HepG2 (cell line): ENCODE measurements around the gene KCTD16. TPM values are rescaled to one million over a fixed set of nuclear protein-coding genes. Genes with fewer than 3 reads are reported as not detected.

Experiments
- ATAC-seq: fragments of 200-7000 bp; cut with Tn5 transposase; 3 replicates; pipeline ENCODE4 v1.9.1; 2020; ENCODE audit warnings: mild to moderate bottlenecking, moderate library complexity
- BruUV-seq: library from RNA; stranded (reverse); fragments of 400-500 nt; replicated peaks from 2 replicates; lab custom pipeline; 2021; lab: Mats Ljungman, UMichigan
- CTCF ChIA-PET: fragments of 300-600 bp; formaldehyde crosslinking; extraction: SDS; loops from one replicate; lab custom pipeline; 2021; ENCODE audit warnings: low total read pairs, inconsistent platforms, low intra/inter-chr PET ratio; lab: Yijun Ruan, JAX
- POLR2A ChIA-PET: fragments of 350-600 bp; sonication (Branson Sonifier 250); formaldehyde crosslinking; loops from one replicate; lab custom pipeline; 2020; ENCODE audit warnings: antibody characterized with exemption, inconsistent platforms; lab: Yijun Ruan, JAX
- DNase-seq: peaks from one replicate; pipeline ENCODE4 v3.0.0-alpha.2; 2015; ENCODE audit warnings: low spot score
- FAIRE-seq: peaks from 3 replicates; lab custom pipeline; 2011; peaks lifted over from hg19 to GRCh38; lab: Jason Lieb, UNC
- H2AFZ ChIP-seq: one replicate; pipeline ENCODE4 v1.6.1; 2011; ENCODE audit warnings: low read length, inconsistent platforms
- H3K27ac ChIP-seq: fragments of 300-600 bp; 3 replicates; pipeline ENCODE4 v1.8.0; 2011; ENCODE audit warnings: mixed run types, mild to moderate bottlenecking, mixed read lengths, low read length, inconsistent platforms; ENCODE audit not compliant: insufficient read depth; ENCODE audit errors: extremely low read length
- H3K27me3 ChIP-seq, 2 experiments: fragments of 200-600 bp in 1 of 2; 2 replicates in 1 of 2; 3 replicates in 1 of 2; pipeline versions ENCODE4 v1.6.0 to v1.8.0; 2011; ENCODE audit warnings: low read length in 2 of 2, mild to moderate bottlenecking in 2 of 2, moderate library complexity in 2 of 2, inconsistent platforms in 1 of 2; ENCODE audit not compliant: insufficient read depth in 2 of 2, control insufficient read depth in 1 of 2
- H3K36me3 ChIP-seq, 2 experiments: fragments of 200-600 bp in 1 of 2; replicated peaks in 1 of 2; 2 replicates in 1 of 2; 3 replicates in 1 of 2; pipeline versions ENCODE4 v1.5.1 to v1.8.0; 2011; ENCODE audit warnings: low read length in 2 of 2, inconsistent platforms in 1 of 2; ENCODE audit not compliant: insufficient read depth in 2 of 2, control insufficient read depth in 1 of 2
- H3K4me1 ChIP-seq: 2 replicates; pipeline ENCODE4 v1.5.1; 2012; ENCODE audit warnings: low read length, inconsistent platforms; ENCODE audit not compliant: insufficient read depth
- H3K4me2 ChIP-seq: 2 replicates; pipeline ENCODE4 v1.6.0; 2011; ENCODE audit warnings: low read depth, low read length, inconsistent platforms
- H3K4me3 ChIP-seq, 3 experiments: fragments of 200-600 bp in 1 of 3; sonication (generic), shearing (Covaris generic) in 1 of 3; replicated peaks in 1 of 3; 2 replicates each; pipeline ENCODE4 v1.5.1; 2011 to 2016; ENCODE audit warnings: low read length in 3 of 3, inconsistent platforms in 2 of 3, low read depth in 2 of 3, mild to moderate bottlenecking in 2 of 3, control low read depth in 1 of 3, mixed read lengths in 1 of 3; ENCODE audit not compliant: insufficient read depth in 1 of 3
- H3K79me2 ChIP-seq: one replicate; pipeline ENCODE4 v1.6.1; 2011; ENCODE audit warnings: low read length, inconsistent platforms; ENCODE audit not compliant: insufficient read depth
- H3K9ac ChIP-seq: 2 replicates; pipeline ENCODE4 v1.6.0; 2011; ENCODE audit warnings: mild to moderate bottlenecking, low read depth, low read length, inconsistent platforms; ENCODE audit not compliant: insufficient read depth
- H3K9me3 ChIP-seq: 2 replicates; pipeline ENCODE4 v1.5.1; 2012; ENCODE audit warnings: mild to moderate bottlenecking, low read length
- H4K20me1 ChIP-seq: 2 replicates; pipeline ENCODE4 v1.6.0; 2011; ENCODE audit warnings: inconsistent platforms, mild to moderate bottlenecking, low read length, moderate library complexity; ENCODE audit not compliant: insufficient read depth
- CEBPB ChIP-seq: IDR thresholded peaks from 2 replicates; pipeline ENCODE4 v1.6.1; 2011; ENCODE audit warnings: low read depth, low read length, improper control_type of control experiment, borderline replicate concordance
- CREBL2 ChIP-seq: sonication (generic); formaldehyde crosslinking; IDR thresholded peaks from 2 replicates; pipeline ENCODE4 v1.8.1; 2023; ENCODE audit warnings: missing genetic modification reagents, mild to moderate bottlenecking, borderline replicate concordance
- FOXO1 ChIP-seq: sonication (generic); formaldehyde crosslinking; IDR thresholded peaks from 2 replicates; pipeline ENCODE4 v1.4.0; 2020; ENCODE audit warnings: missing genetic modification reagents
- GMEB1 ChIP-seq: sonication (generic); formaldehyde crosslinking; IDR thresholded peaks from 2 replicates; pipeline ENCODE4 v1.5.1; 2020; ENCODE audit warnings: missing genetic modification reagents, mild to moderate bottlenecking, borderline replicate concordance
- ISL2 ChIP-seq: sonication (generic); formaldehyde crosslinking; IDR thresholded peaks from 2 replicates; pipeline ENCODE4 v1.5.0; 2020; ENCODE audit warnings: missing genetic modification reagents
- POLR2AphosphoS5 ChIP-seq: IDR thresholded peaks from 2 replicates; pipeline ENCODE4 v1.6.1; 2012; ENCODE audit warnings: low read depth, low read length
- SIX4 ChIP-seq: sonication (generic); formaldehyde crosslinking; IDR thresholded peaks from 2 replicates; pipeline ENCODE4 v1.4.0; 2020; ENCODE audit warnings: missing genetic modification reagents
- TFE3 ChIP-seq: IDR thresholded peaks from 2 replicates; pipeline ENCODE4 v1.6.1; 2016
- ZBTB3 ChIP-seq: sonication (generic); formaldehyde crosslinking; IDR thresholded peaks from 2 replicates; pipeline ENCODE4 v1.4.0; 2020; ENCODE audit warnings: low read depth, mild to moderate bottlenecking, moderate library complexity, missing genetic modification reagents, borderline replicate concordance
- ZFX ChIP-seq: sonication (generic); formaldehyde crosslinking; IDR thresholded peaks from 2 replicates; pipeline ENCODE4 v1.4.0; 2020; ENCODE audit warnings: mild to moderate bottlenecking, low read depth, missing genetic modification reagents, moderate library complexity
- ZMYM3 ChIP-seq: sonication (generic); formaldehyde crosslinking; IDR thresholded peaks from 2 replicates; pipeline ENCODE4 v1.5.1; 2020; ENCODE audit warnings: mild to moderate bottlenecking, missing genetic modification reagents
- ZNF30 ChIP-seq: sonication (generic); formaldehyde crosslinking; IDR thresholded peaks from 2 replicates; pipeline ENCODE4 v1.5.0; 2020; ENCODE audit warnings: mild to moderate bottlenecking, missing genetic modification reagents
- ZNF567 ChIP-seq: sonication (generic); formaldehyde crosslinking; IDR thresholded peaks from 2 replicates; pipeline ENCODE4 v1.8.1; 2023; ENCODE audit warnings: mild to moderate bottlenecking, missing genetic modification reagents, borderline replicate concordance
- ZNF607 ChIP-seq: sonication (generic); formaldehyde crosslinking; IDR thresholded peaks from 2 replicates; pipeline ENCODE4 v1.5.1; 2020; ENCODE audit warnings: missing genetic modification reagents, mild to moderate bottlenecking, borderline replicate concordance
- ZNF780A ChIP-seq: sonication (generic); formaldehyde crosslinking; IDR thresholded peaks from 2 replicates; pipeline ENCODE4 v1.8.0; 2022; ENCODE audit warnings: mild to moderate bottlenecking, missing genetic modification reagents, moderate library complexity
- WGBS: methylation state at CpG from one replicate; pipeline ENCODE4 v1.1.6; 2017; ENCODE audit warnings: low lambda C conversion rate; 5-methylcytosine and 5-hydroxymethylcytosine counted together
- in situ Hi-C: cut with HindIII; loops from 2 replicates; pipeline ENCODE4 v1.10.0; 2017; ENCODE audit warnings: low pct_unique_long_range_greater_than_20kb; ENCODE audit not compliant: extremely low pct_ligation_motif_present
- intact Hi-C: fragments of 100-400 bp; cut with micrococcal nuclease; formaldehyde crosslinking; loops from one replicate; pipeline ENCODE4 v1.10.0; 2022; ENCODE audit not compliant: unreplicated experiment
- polyA plus RNA-seq, 8 experiments: library from polyadenylated mRNA; depleted of rRNA in 3 of 8; stranded (reverse) in 7 of 8; unstranded in 1 of 8; fragments of >200 nt; fragmentation: Illumina TruSeq in 4 of 8; extraction: Trizol in 4 of 8; gene quantifications; 2 replicates each; pipeline versions ENCODE4 v1.2.1 to v1.2.3, GENCODE V29; 2011 to 2016; ENCODE audit warnings: low read depth in 4 of 8, missing spikeins in 1 of 8, mixed read lengths in 1 of 8; ENCODE audit not compliant: insufficient read depth in 1 of 8
- total RNA-seq, 5 experiments: library from RNA; depleted of rRNA; stranded (reverse); fragments of >200 nt; fragmentation: Illumina TruSeq; extraction: Trizol; gene quantifications; 2 replicates each; pipeline ENCODE4 v1.2.3, GENCODE V29; 2016; ENCODE audit warnings: low read depth in 1 of 5

KCTD16 gene
- total and polyA plus RNA-seq, 2 of the 13 experiments (the other 11 are each of a cell fraction or from before 2014, with no cell fraction given): 0.02 to 0.09 TPM

GRCh38 chr5:144265643-144266247 is 95.1 kb downstream of the KCTD16 start:
- in situ Hi-C loops: no loop called here
- no peaks in the 10 kb centered on the region for H3K79me2 ChIP-seq
- WGBS: 41% methylated on average over 3 of the region's 3 CpGs
- no peak overlapping the region for H3K27ac ChIP-seq
- POLR2A ChIA-PET: no interaction called here
- no TSS peak for BruUV-seq
- no peak for ATAC-seq
- intact Hi-C loops: no loop called here
- TF ChIP-seq POLR2AphosphoS5 (no peak), CEBPB (peak; percentile 37; the same call in 1 of the 2 replicates)
- TF ChIP-seq, all 625 proteins: peak for 1
- no peaks in the 10 kb centered on the region for H3K4me1 ChIP-seq
- no peaks in the 10 kb centered on the region for H3K27me3 ChIP-seq
- no peak overlapping the region for H3K4me3 ChIP-seq
- no peaks in the 10 kb centered on the region for H3K36me3 ChIP-seq
- no peak for DNase-seq
- H3K9ac ChIP-seq: no peak overlapping the region
- CTCF ChIA-PET: no interaction called here
- no peak overlapping the region for H2AFZ ChIP-seq
- H4K20me1 ChIP-seq: no peaks in the 10 kb centered on the region
- no peak for FAIRE-seq
- H3K9me3 ChIP-seq: no peaks in the 10 kb centered on the region
- H3K4me2 ChIP-seq: no peak overlapping the region

- H3K27ac ChIP-seq: no peak overlapping the region
- no peaks in the 10 kb centered on the region for H3K4me1 ChIP-seq
- no TSS peak for BruUV-seq
- DNase-seq (no peak), FAIRE-seq (no peak), ATAC-seq (no peak)
- H3K9ac ChIP-seq: no peak overlapping the region
- no peaks in the 10 kb centered on the region for H3K27me3 ChIP-seq
- 3% methylated on average over 4 of the region's 4 CpGs for WGBS
- ChIA-PET CTCF (no interaction called here), POLR2A (no interaction called here)
- in situ Hi-C loops (no loop called here), intact Hi-C loops (no loop called here)
- no peaks in the 10 kb centered on the region for H3K36me3 ChIP-seq
- no peaks in the 10 kb centered on the region for H3K9me3 ChIP-seq
- no peak overlapping the region for H2AFZ ChIP-seq
- no peaks in the 10 kb centered on the region for H4K20me1 ChIP-seq
- H3K79me2 ChIP-seq: no peaks in the 10 kb centered on the region
- H3K4me2 ChIP-seq: no peak overlapping the region
- H3K4me3 ChIP-seq: no peak overlapping the region
- no peak for TF ChIP-seq FOXO1 (CRISPR knock-in tag)
- no peak for TF ChIP-seq ZNF607 (CRISPR knock-in tag)
- no peak for TF ChIP-seq ZNF780A (CRISPR knock-in tag)
- TF ChIP-seq ZFX: no peak
- TF ChIP-seq ZMYM3 (CRISPR knock-in tag): no peak
- TF ChIP-seq ZNF567: no peak
- no peak for TF ChIP-seq GMEB1
- TF ChIP-seq SIX4: no peak
- TF ChIP-seq ZNF30 (CRISPR knock-in tag): no peak
- no peak for TF ChIP-seq ISL2 (CRISPR knock-in tag)
- TF ChIP-seq CREBL2 (CRISPR knock-in tag): no peak
- TF ChIP-seq TFE3 (CRISPR knock-in tag): no peak
- TF ChIP-seq ZBTB3 (CRISPR knock-in tag): no peak
Observed at GRCh38 chr5:144267961-144268513, 97.4 kb downstream of the KCTD16 start.
